HepG2 (cell line): ENCODE data around the gene CHPF. TPM values are rescaled to one million over a fixed set of nuclear protein-coding genes. Genes with fewer than 3 reads are reported as not detected.
A peak's percentile ranks its signal among the peaks of the same experiment; 100 is the strongest.

Source experiments
- BCLAF1 ChIP-seq: fragments of 450-650 bp; IDR thresholded peaks from 2 replicates; pipeline ENCODE4 v1.6.1; 2017; ENCODE audit warnings: mild to moderate bottlenecking
- CBX2 ChIP-seq, 2 experiments: fragments of 200-600 bp in 1 of 2; sonication (generic); formaldehyde crosslinking in 1 of 2; IDR thresholded peaks; 2 replicates each; pipeline versions ENCODE4 v1.7.0 to v1.8.1; 2018 to 2022; ENCODE audit warnings: low read depth in 2 of 2, low read length in 1 of 2, mild to moderate bottlenecking in 1 of 2, missing genetic modification reagents in 1 of 2
- HIVEP1 ChIP-seq: sonication (generic); formaldehyde crosslinking; IDR thresholded peaks from 2 replicates; pipeline ENCODE4 v1.4.0; 2020; ENCODE audit warnings: mild to moderate bottlenecking, missing genetic modification reagents
- KLF6 ChIP-seq: IDR thresholded peaks from 2 replicates; pipeline ENCODE4 v1.8.0; 2016; ENCODE audit warnings: missing biosample characterization, missing genetic modification reagents
- MTERF4 ChIP-seq: sonication (generic); formaldehyde crosslinking; IDR thresholded peaks from 2 replicates; pipeline ENCODE4 v1.8.0; 2023; ENCODE audit warnings: mild to moderate bottlenecking, missing genetic modification reagents
- NR0B2 ChIP-seq: sonication (generic); formaldehyde crosslinking; IDR thresholded peaks from 2 replicates; pipeline ENCODE4 v1.4.0; 2020; ENCODE audit warnings: mild to moderate bottlenecking, missing genetic modification reagents
- PATZ1 ChIP-seq: sonication (generic); formaldehyde crosslinking; IDR thresholded peaks from 2 replicates; pipeline ENCODE4 v1.4.0; 2020; ENCODE audit warnings: missing genetic modification reagents
- PHF21A ChIP-seq: sonication (generic); formaldehyde crosslinking; IDR thresholded peaks from 2 replicates; pipeline ENCODE4 v1.5.0; 2020; ENCODE audit warnings: mild to moderate bottlenecking, missing genetic modification reagents
- TEAD3 ChIP-seq: optimal IDR thresholded peaks from 2 replicates; pipeline ENCODE3; 2016; ENCODE audit warnings: borderline replicate concordance
- TERF1 ChIP-seq: sonication (generic); formaldehyde crosslinking; IDR thresholded peaks from 2 replicates; pipeline ENCODE4 v1.8.0; 2022; ENCODE audit warnings: mild to moderate bottlenecking, missing genetic modification reagents, moderate library complexity
- TOE1 ChIP-seq: sonication (generic); formaldehyde crosslinking; IDR thresholded peaks from 2 replicates; pipeline ENCODE4 v1.4.0; 2020; ENCODE audit warnings: mild to moderate bottlenecking, missing genetic modification reagents
- ZBED4 ChIP-seq: sonication (generic); formaldehyde crosslinking; IDR thresholded peaks from 2 replicates; pipeline ENCODE4 v1.4.0; 2020; ENCODE audit warnings: missing genetic modification reagents, borderline replicate concordance
- ZMYM2 ChIP-seq: sonication (generic); formaldehyde crosslinking; IDR thresholded peaks from 2 replicates; pipeline ENCODE4 v1.8.0; 2022; ENCODE audit warnings: mild to moderate bottlenecking, missing genetic modification reagents
- ZNF207 ChIP-seq: fragments of 450-650 bp; IDR thresholded peaks from 2 replicates; pipeline ENCODE4 v1.6.1; 2016; ENCODE audit warnings: antibody characterized with exemption, borderline replicate concordance
- ZNF33B ChIP-seq: sonication (generic); formaldehyde crosslinking; IDR thresholded peaks from 2 replicates; pipeline ENCODE4 v1.5.1; 2020; ENCODE audit warnings: mild to moderate bottlenecking, missing genetic modification reagents
- polyA plus RNA-seq, 8 experiments: library from polyadenylated mRNA; depleted of rRNA in 3 of 8; stranded (reverse) in 7 of 8; unstranded in 1 of 8; fragments of >200 nt; fragmentation: Illumina TruSeq in 4 of 8; extraction: Trizol in 4 of 8; gene quantifications; 2 replicates each; pipeline versions ENCODE4 v1.2.1 to v1.2.3, GENCODE V29; 2011 to 2016; ENCODE audit warnings: low read depth in 4 of 8, missing spikeins in 1 of 8, mixed read lengths in 1 of 8; ENCODE audit not compliant: insufficient read depth in 1 of 8
- total RNA-seq, 5 experiments: library from RNA; depleted of rRNA; stranded (reverse); fragments of >200 nt; fragmentation: Illumina TruSeq; extraction: Trizol; gene quantifications; 2 replicates each; pipeline ENCODE4 v1.2.3, GENCODE V29; 2016; ENCODE audit warnings: low read depth in 1 of 5

The CHPF gene
- total and polyA plus RNA-seq, 2 of the 13 experiments (the other 11 are each of a cell fraction or from before 2014, with no cell fraction given): 79.6 to 111 TPM

- TF ChIP-seq PATZ1 (CRISPR knock-in tag) (no peak), ZNF207 (no peak), TOE1 (CRISPR knock-in tag) (no peak), CBX2 (IDR thresholded peaks at IDR 0.05; ENCODE audit: low read depth, low read length) (no peak), CBX2 (CRISPR knock-in tag; IDR thresholded peaks at IDR 0.05; ENCODE audit: low read depth) (no peak), ZNF33B (CRISPR knock-in tag) (no peak), ZBED4 (CRISPR knock-in tag) (no peak; the same call in 1 of the 2 replicates), HIVEP1 (CRISPR knock-in tag) (peak; percentile 29), KLF6 (peak; percentile 3; the same call in 1 of the 2 replicates), NR0B2 (CRISPR knock-in tag) (0 out of 2 replicates have a peak, but pooled peaks have one; percentile 61), PHF21A (peak; percentile 53), ZMYM2 (no peak), MTERF4 (CRISPR knock-in tag) (peak; percentile 90), TEAD3 (peak; percentile 8), BCLAF1 (no peak), TERF1 (CRISPR knock-in tag) (peak; percentile 88; the same call in 1 of the 2 replicates)
Measured at GRCh38 chr2:219552382-219553167, 9.0 kb upstream of the CHPF start (continued).
